Measurements from ENCODE around the gene SFXN2. TPM values are rescaled to one million over a fixed set of nuclear protein-coding genes. Genes with fewer than 3 reads are reported as not detected.
A peak's percentile ranks its signal among the peaks of the same experiment; 100 is the strongest.

SFXN2 gene
- total RNA-seq, 6 experiments from 2014 or later = 7.1 to 29.7 (median 16.5) TPM

GRCh38 chr10:102759497-102760210 is 45.2 kb downstream of the SFXN2 start:
- 95% methylated on average over 3 of the region's 3 CpGs for WGBS (ENCODE audit: insufficient coverage, low coverage, low lambda C conversion rate, missing lambda C conversion rate)
- no peak overlapping the region for H3K4me3 ChIP-seq
- H3K4me1 ChIP-seq = peaks cover 0 to 29% (median 8%) of the 10 kb centered on the region in 4 donors
- no peak for TF ChIP-seq POLR2A (IDR thresholded peaks at IDR 0.05)
- no peak for TF ChIP-seq CTCF (IDR thresholded peaks at IDR 0.05)
- ATAC-seq (no peak), DNase-seq (no peak)
- no peaks in the 10 kb centered on the region for H3K36me3 ChIP-seq
- no peaks in the 10 kb centered on the region for H3K27me3 ChIP-seq
- H3K9me3 ChIP-seq = no peaks in the 10 kb centered on the region
- intact Hi-C loops (cut with DNase I) = no loop called here
- H3K27ac ChIP-seq = no peak overlapping the region

- WGBS (ENCODE audit: insufficient coverage, low coverage, low lambda C conversion rate, missing lambda C conversion rate) = 96% methylated on average over 4 of the region's 4 CpGs
- H3K4me1 ChIP-seq = peaks cover 0 to 35% (median 11%) of the 10 kb centered on the region in 4 donors
- intact Hi-C loops (cut with DNase I) = no loop called here
- H3K27ac ChIP-seq = peak overlapping the region; percentile 0 to 41 (median 13)
- H3K9me3 ChIP-seq = no peaks in the 10 kb centered on the region
- H3K36me3 ChIP-seq = no peaks in the 10 kb centered on the region
- TF ChIP-seq CTCF (IDR thresholded peaks at IDR 0.05) (no peak), POLR2A (IDR thresholded peaks at IDR 0.05) (no peak)
- no peak for ATAC-seq
- no peak for DNase-seq
- H3K27me3 ChIP-seq = no peaks in the 10 kb centered on the region
- no peak overlapping the region for H3K4me3 ChIP-seq
Observed at GRCh38 chr10:102761981-102762380, 47.5 kb downstream of the SFXN2 start.

DNA sequence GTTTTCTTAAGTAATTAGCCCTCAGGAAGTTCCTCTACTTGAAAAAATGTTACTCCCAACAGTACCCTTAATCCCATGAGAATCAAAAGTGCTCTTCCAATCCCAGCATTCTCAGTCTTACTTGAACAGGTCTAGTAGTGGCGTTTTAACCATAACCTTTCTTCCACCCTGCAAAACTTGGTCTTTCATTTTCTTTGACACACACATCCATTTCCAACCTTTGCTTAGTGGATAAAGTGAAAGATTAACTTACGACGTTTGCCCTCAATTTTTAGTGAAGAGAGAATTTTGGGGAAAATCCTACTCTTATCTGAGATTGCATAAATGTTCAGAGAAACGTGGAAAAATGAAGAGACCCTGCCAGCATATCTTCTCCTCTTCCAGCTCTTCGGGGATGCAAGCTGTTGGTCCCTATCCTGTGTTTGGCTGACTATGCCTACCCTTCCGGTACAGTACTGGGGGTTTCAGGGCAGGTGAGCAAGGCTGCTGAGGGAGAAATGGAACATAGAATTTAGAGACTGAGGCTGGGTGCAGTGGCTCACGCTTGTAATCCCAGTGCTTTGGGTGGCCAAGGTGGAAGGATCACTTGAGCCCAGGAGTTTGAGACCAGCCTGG is 48.1 kb downstream of the SFXN2 start:
- Histone ChIP-seq H3K36me3 (no peaks in the 10 kb centered on the region), H3K9me3 (no peaks in the 10 kb centered on the region), H3K4me3 (no peak overlapping the region), H3K27me3 (no peaks in the 10 kb centered on the region), H3K27ac (peak overlapping the region; percentile 0 to 41 (median 13)), H3K4me1 (peaks cover 0 to 36% (median 13%) of the 10 kb centered on the region in 4 donors)
- intact Hi-C loops (cut with DNase I) = no loop called here
- peak; percentile 52 to 65 (median 58) for ATAC-seq
- WGBS (ENCODE audit: insufficient coverage, low coverage, low lambda C conversion rate, missing lambda C conversion rate) = 27% methylated on average over 7 of the region's 7 CpGs
- no peak for TF ChIP-seq CTCF (IDR thresholded peaks at IDR 0.05)
- TF ChIP-seq POLR2A (IDR thresholded peaks at IDR 0.05) = no peak
- DNase-seq = peak in 1 of 3 donors; percentile 22

GRCh38 chr10:102763037-102763607 is 48.7 kb downstream of the SFXN2 start:
- Histone ChIP-seq H3K27ac (peak overlapping the region in 2 of 3 donors; percentile 0 to 41), H3K4me1 (peaks cover 0 to 37% (median 13%) of the 10 kb centered on the region in 4 donors), H3K9me3 (no peaks in the 10 kb centered on the region)

More at GRCh38 chr10:102763037-102763607, 48.7 kb downstream of the SFXN2 start:
- ATAC-seq (peak in 3 of 4 donors; percentile 6 to 42 (median 13)), DNase-seq (no peak)
- TF ChIP-seq POLR2A (IDR thresholded peaks at IDR 0.05) = no peak
- TF ChIP-seq CTCF (IDR thresholded peaks at IDR 0.05) = no peak
- Histone ChIP-seq H3K27me3 (no peaks in the 10 kb centered on the region), H3K36me3 (no peaks in the 10 kb centered on the region), H3K4me3 (no peak overlapping the region)
- WGBS (ENCODE audit: insufficient coverage, low coverage, low lambda C conversion rate, missing lambda C conversion rate) = 80% methylated on average over 7 of the region's 7 CpGs
- intact Hi-C loops (cut with DNase I) = no loop called here

Measured in right lobe of liver (tissue), 6 donors.